Liver (tissue), 3 donors: Measurements from ENCODE around the gene CEACAM6.

ENCODE experiments used
- CTCF ChIP-seq: fragments of 150-350 bp; IDR thresholded peaks from 2 replicates; pipeline ENCODE4 v1.5.1; 2017; ENCODE audit warnings: improper control_type of control experiment, low read depth, low read length; ENCODE audit not compliant: missing input control
- MAX ChIP-seq: IDR thresholded peaks from 2 replicates; pipeline ENCODE4 v1.6.1; 2016; ENCODE audit warnings: antibody characterized with exemption
- RAD21 ChIP-seq, 2 donors: IDR thresholded peaks; 2 replicates each; pipeline ENCODE4 v1.6.1; 2016; ENCODE audit warnings: antibody characterized with exemption in 2 of 2, mild to moderate bottlenecking in 2 of 2
- donor health status: healthy.
- donor health status: healthy.

- TF ChIP-seq CTCF (no peak), RAD21 (IDR thresholded peaks at IDR 0.05) (no peak), MAX (no peak)
These were observed 47.4 kb upstream of the CEACAM6 start for GRCh38 chr19:41707871-41708371.
